ENCODE results near the gene VDR.

Gene VDR

GRCh38 chr12:47889040-47889439, 15.8 kb downstream of the VDR start:
- Histone ChIP-seq H3F3A (ENCODE audit: low read depth) (no peaks in the 10 kb centered on the region), H4K20me1 (ENCODE audit: insufficient read depth, low read length, poor library complexity, severe bottlenecking) (no peaks in the 10 kb centered on the region), H3K79me2 (ENCODE audit: insufficient read depth, low read length) (no peaks in the 10 kb centered on the region), H2AFZ (ENCODE audit: low read length) (no peak overlapping the region), H3K27me3 (ENCODE audit: insufficient read depth, low read length, poor library complexity, severe bottlenecking) (no peaks in the 10 kb centered on the region), H3K36me3 (ENCODE audit: insufficient read depth, low read length) (no peaks in the 10 kb centered on the region), H3K4me1 (ENCODE audit: insufficient read depth, low read length, poor library complexity, severe bottlenecking) (peaks cover 24% of the 10 kb centered on the region), H3K4me3 (ENCODE audit: low read length, poor library complexity, severe bottlenecking) (no peak overlapping the region), H3K4me2 (ENCODE audit: low read depth, low read length, poor library complexity, severe bottlenecking) (no peak overlapping the region), H3K9me3 (ENCODE audit: insufficient read depth, low read depth, low read length) (no peaks in the 10 kb centered on the region), H3K9me2 (replicated peaks; ENCODE audit: low read depth, low read length) (no peaks in the 10 kb centered on the region), H3K9ac (ENCODE audit: low read depth, low read length, poor library complexity, severe bottlenecking) (no peak overlapping the region)
- no peak for TF ChIP-seq EZH2phosphoT487 (IDR thresholded peaks at IDR 0.05; ENCODE audit: borderline replicate concordance)
- no peak for TF ChIP-seq CTCF (conservative IDR thresholded peaks at IDR 0.05; ENCODE audit: low read length)

GRCh38 chr12:47888153-47888819, 16.5 kb downstream of the VDR start:
- Histone ChIP-seq H3K27me3 (ENCODE audit: insufficient read depth, low read length, poor library complexity, severe bottlenecking) (no peaks in the 10 kb centered on the region), H3K9ac (ENCODE audit: low read depth, low read length, poor library complexity, severe bottlenecking) (no peak overlapping the region), H3K4me2 (ENCODE audit: low read depth, low read length, poor library complexity, severe bottlenecking) (no peak overlapping the region), H3K79me2 (ENCODE audit: insufficient read depth, low read length) (no peaks in the 10 kb centered on the region), H3F3A (ENCODE audit: low read depth) (no peaks in the 10 kb centered on the region), H4K20me1 (ENCODE audit: insufficient read depth, low read length, poor library complexity, severe bottlenecking) (no peaks in the 10 kb centered on the region), H2AFZ (ENCODE audit: low read length) (no peak overlapping the region), H3K4me1 (ENCODE audit: insufficient read depth, low read length, poor library complexity, severe bottlenecking) (peaks cover 25% of the 10 kb centered on the region), H3K4me3 (ENCODE audit: low read length, poor library complexity, severe bottlenecking) (no peak overlapping the region), H3K9me2 (replicated peaks; ENCODE audit: low read depth, low read length) (no peaks in the 10 kb centered on the region), H3K36me3 (ENCODE audit: insufficient read depth, low read length) (no peaks in the 10 kb centered on the region), H3K9me3 (ENCODE audit: insufficient read depth, low read depth, low read length) (no peaks in the 10 kb centered on the region)
- no peak for TF ChIP-seq CTCF (conservative IDR thresholded peaks at IDR 0.05; ENCODE audit: low read length)
- TF ChIP-seq EZH2phosphoT487 (IDR thresholded peaks at IDR 0.05; ENCODE audit: borderline replicate concordance), result no peak

GRCh38 chr12:47887529-47887928, 17.3 kb downstream of the VDR start:
- Histone ChIP-seq H3K4me1 (ENCODE audit: insufficient read depth, low read length, poor library complexity, severe bottlenecking) (peaks cover 30% of the 10 kb centered on the region), H3K9me3 (ENCODE audit: insufficient read depth, low read depth, low read length) (no peaks in the 10 kb centered on the region), H3K4me3 (ENCODE audit: low read length, poor library complexity, severe bottlenecking) (no peak overlapping the region), H4K20me1 (ENCODE audit: insufficient read depth, low read length, poor library complexity, severe bottlenecking) (no peaks in the 10 kb centered on the region), H3F3A (ENCODE audit: low read depth) (no peaks in the 10 kb centered on the region), H3K4me2 (ENCODE audit: low read depth, low read length, poor library complexity, severe bottlenecking) (no peak overlapping the region), H2AFZ (ENCODE audit: low read length) (no peak overlapping the region), H3K79me2 (ENCODE audit: insufficient read depth, low read length) (no peaks in the 10 kb centered on the region), H3K27me3 (ENCODE audit: insufficient read depth, low read length, poor library complexity, severe bottlenecking) (no peaks in the 10 kb centered on the region), H3K9me2 (replicated peaks; ENCODE audit: low read depth, low read length) (no peaks in the 10 kb centered on the region), H3K9ac (ENCODE audit: low read depth, low read length, poor library complexity, severe bottlenecking) (no peak overlapping the region), H3K36me3 (ENCODE audit: insufficient read depth, low read length) (no peaks in the 10 kb centered on the region)
- TF ChIP-seq CTCF (conservative IDR thresholded peaks at IDR 0.05; ENCODE audit: low read length), result no peak
- no peak for TF ChIP-seq EZH2phosphoT487 (IDR thresholded peaks at IDR 0.05; ENCODE audit: borderline replicate concordance)

All from Loucy (cell line).